ENCODE data around the gene LAMP1.
"Not testable (repeated sequence)": the region's sequence is repeated elsewhere in the genome, so short reads cannot be mapped to it uniquely, and the experiment has no call there.

The LAMP1 gene, protein sequence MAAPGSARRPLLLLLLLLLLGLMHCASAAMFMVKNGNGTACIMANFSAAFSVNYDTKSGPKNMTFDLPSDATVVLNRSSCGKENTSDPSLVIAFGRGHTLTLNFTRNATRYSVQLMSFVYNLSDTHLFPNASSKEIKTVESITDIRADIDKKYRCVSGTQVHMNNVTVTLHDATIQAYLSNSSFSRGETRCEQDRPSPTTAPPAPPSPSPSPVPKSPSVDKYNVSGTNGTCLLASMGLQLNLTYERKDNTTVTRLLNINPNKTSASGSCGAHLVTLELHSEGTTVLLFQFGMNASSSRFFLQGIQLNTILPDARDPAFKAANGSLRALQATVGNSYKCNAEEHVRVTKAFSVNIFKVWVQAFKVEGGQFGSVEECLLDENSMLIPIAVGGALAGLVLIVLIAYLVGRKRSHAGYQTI

DNA sequence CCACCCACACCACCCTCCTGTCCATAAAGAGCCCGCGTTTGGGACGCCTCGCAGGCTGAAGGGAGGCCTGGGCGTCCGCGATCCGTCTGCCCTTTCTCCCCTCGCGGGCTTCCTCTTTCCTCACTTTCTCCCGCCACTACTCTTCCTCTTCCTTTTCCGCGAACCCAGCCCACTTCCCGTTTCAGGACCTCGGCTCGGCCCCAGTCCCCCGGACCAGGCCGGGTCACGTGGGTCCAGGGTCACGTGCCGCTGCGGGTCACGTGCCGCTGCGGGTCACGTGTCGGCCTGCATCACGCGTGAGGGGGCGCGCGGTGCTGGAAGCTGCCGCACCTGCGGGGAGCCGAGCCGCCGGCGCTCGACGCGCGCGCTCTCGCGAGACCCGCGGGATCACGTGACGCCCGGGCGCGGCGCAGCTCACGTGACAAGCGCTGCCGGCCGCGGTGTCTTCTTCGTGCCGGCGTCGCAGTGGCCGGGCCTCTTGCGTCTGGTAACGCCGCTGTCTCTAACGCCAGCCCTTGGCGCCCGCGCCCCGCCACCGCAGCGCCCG lies at the start of gene LAMP1:
LAMP1 (plus strand) TSS at position 417 of the 547 bp plus-strand sequence. CDS start 196 bp downstream, outside the sequence.
- H3K36me3 ChIP-seq (ENCODE audit: insufficient read depth, low read length): no peaks in the 10 kb centered on the region
- peak within 1 kb of the TSS; percentile 89 to 98 for H3K4me3 ChIP-seq (ENCODE audit: low read depth in 1 of 2, low read length in 2 of 2)
- peaks cover 17% of the 10 kb centered on the region for H3K4me1 ChIP-seq (ENCODE audit: insufficient read depth, low read length)
- H3K9ac ChIP-seq (ENCODE audit: low read length): peak within 1 kb of the TSS; percentile 90
- H3K9me3 ChIP-seq (ENCODE audit: low read length): no peaks in the 10 kb centered on the region
- H3K27ac ChIP-seq (ENCODE audit: low read depth, low read length): peak within 1 kb of the TSS; percentile 94
- H3K27me3 ChIP-seq (ENCODE audit: control insufficient read depth in 1 of 2, insufficient read depth in 2 of 2, low read length in 2 of 2): no peaks in the 10 kb centered on the region

DNA sequence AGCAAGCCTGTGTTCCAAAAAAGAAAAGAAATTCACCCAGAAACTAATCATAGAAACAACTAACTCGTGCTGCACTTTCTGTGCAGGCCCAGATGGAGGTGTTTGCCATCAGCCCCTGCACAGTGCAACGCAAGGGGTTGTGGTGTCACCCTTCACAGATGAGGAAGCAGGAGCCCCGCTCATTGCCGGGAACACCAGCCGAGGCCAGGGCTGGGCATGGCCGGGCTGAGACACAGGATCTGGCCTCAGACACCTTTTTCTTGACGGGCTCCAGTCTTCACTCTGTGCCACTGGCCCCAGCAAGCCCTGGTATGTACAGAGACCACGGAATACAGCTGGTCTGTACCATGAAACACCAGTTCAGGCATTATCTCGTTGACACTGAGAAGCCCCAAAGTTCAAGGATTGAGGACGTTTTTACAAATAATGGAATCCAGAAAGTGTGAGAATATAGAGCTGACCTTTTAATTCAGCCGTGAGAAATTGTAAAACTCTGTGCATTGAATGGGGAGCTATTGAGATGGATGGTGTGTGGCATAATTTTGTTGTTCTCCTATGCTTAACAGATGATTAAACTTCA lies 44.4 kb upstream of the LAMP1 start:
- Histone ChIP-seq H3K4me1 (ENCODE audit: insufficient read depth, low read length) (no peaks in the 10 kb centered on the region), H3K27ac (ENCODE audit: low read depth, low read length) (no peak overlapping the region), H3K9ac (ENCODE audit: low read length) (no peak overlapping the region), H3K36me3 (ENCODE audit: insufficient read depth, low read length) (peaks cover 69% of the 10 kb centered on the region), H3K27me3 (ENCODE audit: control insufficient read depth in 1 of 2, insufficient read depth in 2 of 2, low read length in 2 of 2) (no peaks in the 10 kb centered on the region), H3K4me3 (ENCODE audit: low read depth in 1 of 2, low read length in 2 of 2) (no peak overlapping the region), H3K9me3 (ENCODE audit: low read length) (no peaks in the 10 kb centered on the region)

DNA sequence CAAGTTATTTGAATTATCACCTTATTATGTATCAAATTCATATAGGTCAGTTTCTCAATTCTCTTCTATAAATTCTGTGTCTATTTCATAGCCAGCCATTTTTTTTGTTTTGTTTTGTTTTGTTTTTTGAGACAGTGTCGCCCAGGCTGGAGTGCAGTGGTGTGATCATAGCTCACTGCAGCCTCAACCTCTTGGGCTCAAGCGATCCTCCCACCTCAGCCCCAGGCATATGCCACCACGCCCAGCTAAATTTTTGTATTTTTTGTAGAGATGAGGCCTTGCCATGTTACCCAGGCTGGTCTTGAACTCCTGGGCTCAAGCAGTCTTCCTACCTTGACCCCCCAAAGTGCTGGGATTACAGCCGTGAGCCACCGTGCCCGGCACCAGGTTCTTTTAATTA lies 39.1 kb upstream of the LAMP1 start:
- not testable (repeated sequence) for H3K9me3 ChIP-seq (ENCODE audit: low read length); H3K27me3 ChIP-seq (ENCODE audit: control insufficient read depth in 1 of 2, insufficient read depth in 2 of 2, low read length in 2 of 2); H3K9ac ChIP-seq (ENCODE audit: low read length); H3K4me3 ChIP-seq (ENCODE audit: low read depth in 1 of 2, low read length in 2 of 2); H3K27ac ChIP-seq (ENCODE audit: low read depth, low read length); H3K4me1 ChIP-seq (ENCODE audit: insufficient read depth, low read length)
- H3K36me3 ChIP-seq (ENCODE audit: insufficient read depth, low read length): peaks cover 50% of the 10 kb centered on the region

DNA sequence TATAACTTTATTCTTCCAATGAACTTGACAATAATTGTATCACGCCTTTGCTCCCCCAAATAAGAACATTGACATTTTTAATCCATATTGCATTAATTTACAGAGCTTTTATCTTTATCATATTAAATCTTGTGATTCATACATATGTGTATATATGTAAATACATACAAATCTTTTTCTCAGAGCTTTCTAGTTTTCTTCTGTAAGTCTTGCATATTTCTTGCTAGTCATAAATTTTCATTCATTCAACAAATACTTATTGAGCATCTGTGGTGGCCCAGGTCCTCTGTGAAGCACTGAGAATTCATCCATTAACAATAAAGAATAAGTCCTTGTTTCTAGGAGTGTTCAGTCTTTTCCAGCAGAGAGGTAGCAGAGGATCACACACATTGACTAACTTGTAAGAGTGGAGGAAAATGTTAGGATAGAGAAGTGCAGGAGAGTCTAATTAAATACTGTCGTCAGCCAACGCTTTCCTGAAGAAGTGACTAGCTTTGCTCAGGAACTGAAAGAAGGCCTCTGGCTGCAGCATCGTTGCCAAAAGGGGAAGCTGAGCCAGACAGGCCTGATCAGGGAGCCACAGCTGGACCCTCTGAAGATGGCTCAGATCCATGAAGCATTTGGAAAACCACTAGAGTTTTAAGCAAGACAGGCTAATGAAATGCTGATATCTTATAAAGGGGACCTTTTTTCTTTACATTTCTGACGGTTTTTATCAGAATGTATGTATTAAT lies 38.6 kb upstream of the LAMP1 start:
- Histone ChIP-seq H3K9ac (ENCODE audit: low read length) (no peak overlapping the region), H3K27ac (ENCODE audit: low read depth, low read length) (no peak overlapping the region), H3K36me3 (ENCODE audit: insufficient read depth, low read length) (peaks cover 52% of the 10 kb centered on the region), H3K4me1 (ENCODE audit: insufficient read depth, low read length) (no peaks in the 10 kb centered on the region), H3K9me3 (ENCODE audit: low read length) (no peaks in the 10 kb centered on the region), H3K4me3 (ENCODE audit: low read depth in 1 of 2, low read length in 2 of 2) (no peak overlapping the region), H3K27me3 (ENCODE audit: control insufficient read depth in 1 of 2, insufficient read depth in 2 of 2, low read length in 2 of 2) (no peaks in the 10 kb centered on the region)

DNA sequence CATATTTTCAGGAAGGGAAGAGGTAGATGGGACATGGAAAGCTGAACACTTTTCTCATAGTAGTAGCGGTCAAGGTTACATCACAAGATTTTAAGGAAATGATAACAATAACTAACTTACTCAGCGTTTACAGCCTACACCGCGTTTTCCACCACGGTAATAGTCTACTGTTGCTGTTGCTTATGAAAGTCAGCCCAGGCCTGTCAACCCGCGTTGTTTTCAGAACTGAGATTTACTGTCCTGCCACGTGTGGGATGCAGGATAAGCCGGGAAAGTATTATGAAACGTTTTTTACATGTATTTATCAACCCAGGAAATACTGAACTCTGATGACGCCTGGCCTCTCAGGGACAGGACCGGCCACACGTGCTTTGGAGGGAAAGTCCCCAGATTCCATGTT lies 36.0 kb upstream of the LAMP1 start:
- no peaks in the 10 kb centered on the region for H3K27me3 ChIP-seq (ENCODE audit: control insufficient read depth in 1 of 2, insufficient read depth in 2 of 2, low read length in 2 of 2)
- no peak overlapping the region for H3K4me3 ChIP-seq (ENCODE audit: low read depth in 1 of 2, low read length in 2 of 2)
- no peaks in the 10 kb centered on the region for H3K4me1 ChIP-seq (ENCODE audit: insufficient read depth, low read length)
- no peaks in the 10 kb centered on the region for H3K9me3 ChIP-seq (ENCODE audit: low read length)
- peaks cover 51% of the 10 kb centered on the region for H3K36me3 ChIP-seq (ENCODE audit: insufficient read depth, low read length)
- no peak overlapping the region for H3K9ac ChIP-seq (ENCODE audit: low read length)
- H3K27ac ChIP-seq (ENCODE audit: low read depth, low read length): no peak overlapping the region

DNA sequence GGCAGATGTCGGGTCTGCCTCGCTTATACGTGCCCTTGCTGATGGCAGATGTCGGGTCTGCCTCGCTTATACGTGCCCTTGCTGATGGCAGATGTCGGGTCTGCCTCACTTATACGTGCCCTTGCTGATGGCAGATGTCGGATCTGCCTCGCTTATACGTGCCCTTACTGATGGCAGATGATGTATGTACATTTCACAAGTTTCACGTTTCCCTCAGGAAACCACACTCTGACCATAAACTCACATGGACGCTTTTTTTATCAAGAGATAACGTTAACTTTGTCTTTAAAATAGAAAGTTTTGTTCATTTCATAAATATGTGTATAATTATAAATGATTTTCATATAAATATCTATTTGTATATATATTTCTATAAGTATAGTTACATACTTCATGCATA lies 34.0 kb upstream of the LAMP1 start:
- peaks cover 41% of the 10 kb centered on the region for H3K36me3 ChIP-seq (ENCODE audit: insufficient read depth, low read length)
- H3K27me3 ChIP-seq (ENCODE audit: control insufficient read depth in 1 of 2, insufficient read depth in 2 of 2, low read length in 2 of 2); H3K4me3 ChIP-seq (ENCODE audit: low read depth in 1 of 2, low read length in 2 of 2); H3K9me3 ChIP-seq (ENCODE audit: low read length); H3K9ac ChIP-seq (ENCODE audit: low read length); H3K4me1 ChIP-seq (ENCODE audit: insufficient read depth, low read length); H3K27ac ChIP-seq (ENCODE audit: low read depth, low read length): not testable (repeated sequence)

DNA sequence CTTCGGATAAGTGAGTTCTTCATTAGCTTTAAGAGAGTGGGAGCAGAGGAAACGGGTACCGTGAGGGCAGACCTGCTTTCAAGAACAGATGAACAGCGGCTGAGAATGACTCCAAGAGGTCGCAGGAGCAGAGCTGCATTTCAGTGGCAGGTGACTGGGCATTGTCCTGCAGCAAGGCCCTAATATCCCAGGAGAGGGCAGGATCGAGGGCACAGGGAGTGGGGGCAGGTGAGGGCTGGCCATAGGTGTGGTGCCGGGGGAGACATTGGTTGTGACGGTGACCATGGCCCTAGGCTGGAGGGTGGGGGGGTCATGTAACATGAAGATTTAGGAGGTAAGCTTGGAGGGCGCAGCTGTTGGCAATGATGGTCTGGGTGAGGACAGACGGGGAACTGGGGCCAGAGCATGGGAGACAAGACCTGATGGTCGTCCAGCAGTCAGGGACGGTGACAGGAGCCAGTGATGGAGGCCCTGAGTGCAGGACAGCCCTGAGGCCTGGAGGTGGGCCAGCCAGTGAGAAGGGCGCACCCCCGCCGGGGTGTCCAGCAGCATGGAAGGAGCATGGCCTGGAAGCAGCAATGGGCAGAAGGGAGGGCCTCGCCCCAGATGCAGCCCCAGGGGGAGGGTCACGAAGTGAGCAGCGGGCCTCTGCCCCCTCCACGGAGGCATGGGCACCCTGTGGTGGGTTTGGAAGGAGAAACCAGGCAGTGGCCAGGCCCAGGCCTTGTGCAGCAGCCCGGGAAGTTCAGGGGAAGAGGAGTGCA lies 29.2 kb upstream of the LAMP1 start:
- Histone ChIP-seq H3K27me3 (ENCODE audit: control insufficient read depth in 1 of 2, insufficient read depth in 2 of 2, low read length in 2 of 2) (no peaks in the 10 kb centered on the region), H3K9me3 (ENCODE audit: low read length) (no peaks in the 10 kb centered on the region), H3K4me3 (ENCODE audit: low read depth in 1 of 2, low read length in 2 of 2) (no peak overlapping the region), H3K9ac (ENCODE audit: low read length) (no peak overlapping the region), H3K36me3 (ENCODE audit: insufficient read depth, low read length) (peaks cover 13% of the 10 kb centered on the region), H3K27ac (ENCODE audit: low read depth, low read length) (no peak overlapping the region), H3K4me1 (ENCODE audit: insufficient read depth, low read length) (no peaks in the 10 kb centered on the region)

DNA sequence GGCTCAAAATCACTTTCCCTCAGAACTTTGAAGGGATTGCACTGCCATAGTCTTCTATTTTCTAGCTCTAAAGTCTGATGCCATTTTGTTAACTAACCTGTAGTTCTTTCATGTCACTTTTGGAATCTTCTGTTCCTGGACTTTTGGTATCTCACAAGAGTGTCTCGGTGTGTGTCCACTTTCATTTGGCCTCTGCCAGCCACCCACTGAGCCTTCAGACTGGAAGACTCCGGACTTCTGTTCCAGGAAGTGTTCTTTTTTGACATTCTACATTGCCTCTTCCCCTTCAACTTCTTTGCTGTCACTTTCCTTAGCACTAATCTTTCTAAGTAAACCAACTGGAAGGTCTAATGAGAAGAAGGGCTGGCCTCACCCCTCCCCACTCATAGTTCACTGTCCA lies 25.0 kb upstream of the LAMP1 start:
- H3K27me3 ChIP-seq (ENCODE audit: control insufficient read depth in 1 of 2, insufficient read depth in 2 of 2, low read length in 2 of 2): no peaks in the 10 kb centered on the region
- H3K4me1 ChIP-seq (ENCODE audit: insufficient read depth, low read length): no peaks in the 10 kb centered on the region
- H3K27ac ChIP-seq (ENCODE audit: low read depth, low read length): no peak overlapping the region
- H3K9ac ChIP-seq (ENCODE audit: low read length): no peak overlapping the region
- no peaks in the 10 kb centered on the region for H3K9me3 ChIP-seq (ENCODE audit: low read length)
- no peak overlapping the region for H3K4me3 ChIP-seq (ENCODE audit: low read depth in 1 of 2, low read length in 2 of 2)
- no peaks in the 10 kb centered on the region for H3K36me3 ChIP-seq (ENCODE audit: insufficient read depth, low read length)

DNA sequence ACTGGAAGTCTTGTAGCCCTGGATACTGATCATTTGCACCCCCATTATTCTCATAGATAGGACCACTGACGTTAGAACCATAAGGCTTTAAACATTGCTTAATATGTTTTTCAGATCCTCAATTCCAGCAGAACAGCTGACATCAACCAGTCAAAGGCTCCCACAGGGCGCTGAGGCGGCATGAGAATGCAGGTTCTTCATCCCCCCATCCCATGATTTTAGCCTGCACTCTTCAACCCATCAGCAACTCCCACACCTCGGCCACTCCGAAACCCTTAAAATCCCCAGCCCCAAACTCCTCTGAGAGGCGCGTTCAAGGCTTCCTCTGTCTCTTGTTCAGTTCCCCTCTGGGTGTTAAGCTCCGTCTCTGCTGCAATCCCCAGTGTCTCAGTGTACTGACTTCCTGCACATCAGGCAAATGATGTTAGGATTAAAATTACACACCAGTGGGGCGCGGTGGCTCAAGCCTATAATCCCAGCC lies 24.3 kb upstream of the LAMP1 start:
- Histone ChIP-seq H3K27me3 (ENCODE audit: control insufficient read depth in 1 of 2, insufficient read depth in 2 of 2, low read length in 2 of 2) (no peaks in the 10 kb centered on the region), H3K4me1 (ENCODE audit: insufficient read depth, low read length) (no peaks in the 10 kb centered on the region), H3K9ac (ENCODE audit: low read length) (no peak overlapping the region), H3K9me3 (ENCODE audit: low read length) (no peaks in the 10 kb centered on the region), H3K4me3 (ENCODE audit: low read depth in 1 of 2, low read length in 2 of 2) (no peak overlapping the region), H3K27ac (ENCODE audit: low read depth, low read length) (no peak overlapping the region), H3K36me3 (ENCODE audit: insufficient read depth, low read length) (no peaks in the 10 kb centered on the region)

DNA sequence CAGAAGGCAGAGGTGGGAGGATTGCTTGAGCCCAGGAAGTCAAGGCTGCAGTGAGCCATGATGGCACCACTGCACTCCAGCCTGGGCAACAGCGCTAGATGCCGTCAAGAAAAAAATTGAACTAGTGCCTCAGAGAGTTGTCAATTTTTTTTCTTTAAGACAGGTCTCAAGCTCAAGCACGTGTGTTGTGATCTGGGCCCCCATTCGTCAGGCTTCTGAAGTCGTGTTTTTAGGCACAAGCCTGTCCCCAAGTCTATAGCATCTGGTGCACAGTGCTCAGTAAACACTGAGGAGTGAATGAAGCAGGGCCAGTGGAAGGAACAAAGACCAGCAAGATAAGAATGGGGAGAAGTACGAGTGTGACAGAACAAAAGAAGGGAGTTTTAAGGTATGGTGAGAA lies 23.7 kb upstream of the LAMP1 start:
- Histone ChIP-seq H3K9ac (ENCODE audit: low read length) (no peak overlapping the region), H3K27ac (ENCODE audit: low read depth, low read length) (no peak overlapping the region), H3K27me3 (ENCODE audit: control insufficient read depth in 1 of 2, insufficient read depth in 2 of 2, low read length in 2 of 2) (no peaks in the 10 kb centered on the region), H3K9me3 (ENCODE audit: low read length) (no peaks in the 10 kb centered on the region), H3K4me3 (ENCODE audit: low read depth in 1 of 2, low read length in 2 of 2) (no peak overlapping the region), H3K4me1 (ENCODE audit: insufficient read depth, low read length) (no peaks in the 10 kb centered on the region), H3K36me3 (ENCODE audit: insufficient read depth, low read length) (no peaks in the 10 kb centered on the region)

Data from muscle layer of colon (tissue), 2 donors.